Sigmoid colon (tissue), 7 donors: ENCODE measurements around the gene LRRC43. TPM values are rescaled to one million over a fixed set of nuclear protein-coding genes. Genes with fewer than 3 reads are reported as not detected.
A peak's percentile ranks its signal among the peaks of the same experiment; 100 is the strongest.

Experiments
- DNase-seq: peaks from one replicate; pipeline ENCODE4 v3.0.0-alpha.2; 2019
- H3K27ac ChIP-seq, 4 donors: fragments of 200-600 bp; sonication (generic); one replicate each; pipeline ENCODE4 v1.5.1; 2016 to 2019; ENCODE audit warnings: mild to moderate bottlenecking in 1 of 4
- H3K27me3 ChIP-seq, 3 donors: fragments of 200-600 bp; sonication (generic); one replicate each; pipeline ENCODE4 v1.5.1; 2019; ENCODE audit warnings: mild to moderate bottlenecking in 1 of 3
- H3K36me3 ChIP-seq, 4 donors: fragments of 200-600 bp; sonication (generic); one replicate each; pipeline ENCODE4 v1.5.1; 2016 to 2019
- H3K4me1 ChIP-seq, 4 donors: fragments of 200-600 bp; sonication (generic); one replicate each; pipeline ENCODE4 v1.5.1; 2017 to 2019
- H3K4me3 ChIP-seq, 4 donors: fragments of 200-600 bp; sonication (generic); one replicate each; pipeline ENCODE4 v1.5.1; 2017 to 2019; ENCODE audit warnings: mild to moderate bottlenecking in 2 of 4, moderate library complexity in 1 of 4
- H3K9me3 ChIP-seq, 4 donors: fragments of 200-600 bp in 3 of 4; sonication (generic) in 3 of 4; one replicate each; pipeline versions ENCODE4 v1.5.1 to v1.6.1; 2013 to 2019
- CTCF ChIP-seq, 4 experiments: fragments of 450-650 bp in 3 of 4; fragments of 200-600 bp in 1 of 4; IDR thresholded peaks; one replicate each; pipeline ENCODE4 v1.5.1; 2016 to 2019; ENCODE audit warnings: antibody characterized with exemption in 4 of 4, mild to moderate bottlenecking in 3 of 4, moderate library complexity in 2 of 4
- EP300 ChIP-seq, 4 donors: sonication (generic); formaldehyde crosslinking; IDR thresholded peaks; one replicate each; pipeline ENCODE4 v1.6.1; 2017; ENCODE audit warnings: antibody characterized with exemption in 4 of 4
- POLR2A ChIP-seq, 2 donors: fragments of 450-650 bp; IDR thresholded peaks; one replicate each; pipeline ENCODE4 v1.6.1; 2016; ENCODE audit warnings: antibody characterized with exemption in 2 of 2, mild to moderate bottlenecking in 2 of 2, moderate library complexity in 2 of 2
- POLR2AphosphoS5 ChIP-seq, 4 donors: sonication (generic); formaldehyde crosslinking; IDR thresholded peaks; one replicate each; pipeline ENCODE4 v1.6.1; 2017; ENCODE audit warnings: antibody characterized with exemption in 4 of 4
- WGBS, 2 donors: extraction: QIAGEN DNeasy Blood & Tissue Kit; methylation state at CpG; one replicate each; pipeline ENCODE4 v1.1.7; 2013; 5-methylcytosine and 5-hydroxymethylcytosine counted together
- intact Hi-C: fragments of 100-400 bp; cut with DNase I; formaldehyde crosslinking; loops from one replicate; pipeline ENCODE4 v1.15.1; 2023
- polyA plus RNA-seq, 3 donors: library from polyadenylated mRNA; stranded (reverse); fragments of 200-250 nt; gene quantifications; one replicate each; pipeline ENCODE4 v1.2.3, GENCODE V29; 2013
- total RNA-seq, 4 donors: library from RNA; depleted of rRNA; stranded (reverse); fragments of >200 nt; gene quantifications; one replicate each; pipeline ENCODE4 v1.1.0, GENCODE V29; 2016
- donor health status: healthy with polysubstance abuse.
- donor health status: Bipolar disorder and iron deficiency.
- donor health status: healthy.

LRRC43 gene
- total and polyA plus RNA-seq, 7 donors: 0.19 to 4.4 (median 1.2) TPM; not detected in 3

- no peaks in the 10 kb centered on the region for H3K4me1 ChIP-seq
- intact Hi-C loops: loop anchor here (2.0 to 10.0 kb wide), 2 partner anchors 155 to 271 kb away; partner anchors contain the start of gene CFAP251
- TF ChIP-seq POLR2AphosphoS5 (IDR thresholded peaks at IDR 0.05) (no peak), EP300 (IDR thresholded peaks at IDR 0.05) (no peak), CTCF (IDR thresholded peaks at IDR 0.05) (no peak), POLR2A (IDR thresholded peaks at IDR 0.05) (no peak)
- no peaks in the 10 kb centered on the region for H3K9me3 ChIP-seq
- H3K36me3 ChIP-seq: no peaks in the 10 kb centered on the region
- H3K4me3 ChIP-seq: no peak overlapping the region
- no peak overlapping the region for H3K27ac ChIP-seq
- no peak for DNase-seq
- H3K27me3 ChIP-seq: no peaks in the 10 kb centered on the region
- 88 to 91% methylated on average over 34 of the region's 34 CpGs for WGBS, 2 donors
These were observed 6.9 kb downstream of the LRRC43 start for GRCh38 chr12:122189626-122190475.

- Histone ChIP-seq H3K27me3 (no peaks in the 10 kb centered on the region), H3K9me3 (no peaks in the 10 kb centered on the region), H3K36me3 (no peaks in the 10 kb centered on the region), H3K27ac (no peak overlapping the region), H3K4me3 (no peak overlapping the region), H3K4me1 (no peaks in the 10 kb centered on the region)
- intact Hi-C loops: loop anchor here (2.0 kb wide), 1 partner anchor 272 kb away; the partner anchor contains the start of gene CFAP251
- TF ChIP-seq CTCF (IDR thresholded peaks at IDR 0.05) (peak; percentile 25 to 61 (median 60)), EP300 (IDR thresholded peaks at IDR 0.05) (no peak)
- DNase-seq: no peak
- WGBS, 2 donors: 61 to 68% methylated on average over 18 of the region's 18 CpGs
These were observed 8.1 kb downstream of the LRRC43 start for GRCh38 chr12:122190842-122191668.

- Histone ChIP-seq H3K4me3 (no peak overlapping the region), H3K36me3 (no peaks in the 10 kb centered on the region), H3K27me3 (no peaks in the 10 kb centered on the region), H3K27ac (no peak overlapping the region), H3K9me3 (no peaks in the 10 kb centered on the region), H3K4me1 (no peaks in the 10 kb centered on the region)
- 86 to 89% methylated on average over 11 of the region's 11 CpGs for WGBS, 2 donors
- intact Hi-C loops: no loop called here
- DNase-seq: no peak
- TF ChIP-seq POLR2A (IDR thresholded peaks at IDR 0.05) (no peak), POLR2AphosphoS5 (IDR thresholded peaks at IDR 0.05) (no peak), EP300 (IDR thresholded peaks at IDR 0.05) (no peak), CTCF (IDR thresholded peaks at IDR 0.05) (no peak)
These were observed 9.5 kb downstream of the LRRC43 start for GRCh38 chr12:122192441-122192840.

GRCh38 chr12:122194804-122195203 is 11.9 kb downstream of the LRRC43 start:
- intact Hi-C loops: no loop called here
- WGBS, 2 donors: 63 to 79% methylated on average over 1 of the region's 1 CpG
- no peaks in the 10 kb centered on the region for H3K4me1 ChIP-seq
- no peak for TF ChIP-seq CTCF (IDR thresholded peaks at IDR 0.05)
- TF ChIP-seq EP300 (IDR thresholded peaks at IDR 0.05): no peak
- no peak for TF ChIP-seq POLR2AphosphoS5 (IDR thresholded peaks at IDR 0.05)
- TF ChIP-seq POLR2A (IDR thresholded peaks at IDR 0.05): no peak
- no peaks in the 10 kb centered on the region for H3K9me3 ChIP-seq
- peaks cover 0 to 4% (median 3%) of the 10 kb centered on the region in 3 donors for H3K27me3 ChIP-seq
- H3K27ac ChIP-seq: no peak overlapping the region
- no peaks in the 10 kb centered on the region for H3K36me3 ChIP-seq
- DNase-seq: no peak
- H3K4me3 ChIP-seq: no peak overlapping the region
